Hepatocyte (in vitro differentiated cells): ENCODE data around the gene SNRPB2.

Experiments used
- EZH2phosphoT487 ChIP-seq: fragments of 200-600 bp; sonication (generic); IDR thresholded peaks from one replicate; pipeline ENCODE4 v1.6.1; 2018; ENCODE audit warnings: antibody characterized with exemption, mild to moderate bottlenecking, low read depth, moderate library complexity; ENCODE audit not compliant: unreplicated experiment, severe bottlenecking
- TF ChIP-seq, protein P1 (sequence below): fragments of 200-600 bp; sonication (generic); IDR thresholded peaks from 2 replicates; pipeline ENCODE4 v1.5.1; 2016; ENCODE audit warnings: antibody characterized with exemption, mild to moderate bottlenecking; ENCODE audit not compliant: poor library complexity

DNA sequence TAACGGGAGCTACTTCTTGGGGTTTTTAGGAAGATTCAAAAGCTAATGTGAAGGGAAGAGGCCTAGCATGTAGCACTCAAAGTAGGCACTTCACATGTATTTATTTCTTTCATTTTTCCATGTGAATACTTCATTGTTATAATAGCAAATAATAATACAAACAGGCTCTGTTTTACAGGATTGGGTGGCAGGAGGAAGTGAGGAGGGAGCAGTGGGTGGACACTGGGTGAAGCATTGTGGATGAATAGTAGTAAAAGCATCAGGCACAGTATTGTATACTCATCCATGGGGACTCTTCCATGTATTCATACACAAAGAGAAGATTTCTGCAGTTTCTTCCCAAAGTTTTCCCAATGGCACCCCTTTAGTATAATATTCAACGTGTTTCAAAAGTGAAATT, 38.4 kb upstream of the SNRPB2 start:
- no peak for TF ChIP-seq EZH2phosphoT487
- TF ChIP-seq, protein P1, sequence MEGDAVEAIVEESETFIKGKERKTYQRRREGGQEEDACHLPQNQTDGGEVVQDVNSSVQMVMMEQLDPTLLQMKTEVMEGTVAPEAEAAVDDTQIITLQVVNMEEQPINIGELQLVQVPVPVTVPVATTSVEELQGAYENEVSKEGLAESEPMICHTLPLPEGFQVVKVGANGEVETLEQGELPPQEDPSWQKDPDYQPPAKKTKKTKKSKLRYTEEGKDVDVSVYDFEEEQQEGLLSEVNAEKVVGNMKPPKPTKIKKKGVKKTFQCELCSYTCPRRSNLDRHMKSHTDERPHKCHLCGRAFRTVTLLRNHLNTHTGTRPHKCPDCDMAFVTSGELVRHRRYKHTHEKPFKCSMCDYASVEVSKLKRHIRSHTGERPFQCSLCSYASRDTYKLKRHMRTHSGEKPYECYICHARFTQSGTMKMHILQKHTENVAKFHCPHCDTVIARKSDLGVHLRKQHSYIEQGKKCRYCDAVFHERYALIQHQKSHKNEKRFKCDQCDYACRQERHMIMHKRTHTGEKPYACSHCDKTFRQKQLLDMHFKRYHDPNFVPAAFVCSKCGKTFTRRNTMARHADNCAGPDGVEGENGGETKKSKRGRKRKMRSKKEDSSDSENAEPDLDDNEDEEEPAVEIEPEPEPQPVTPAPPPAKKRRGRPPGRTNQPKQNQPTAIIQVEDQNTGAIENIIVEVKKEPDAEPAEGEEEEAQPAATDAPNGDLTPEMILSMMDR, result no peak
